ENCODE measurements around the gene FAM241B.

DNA sequence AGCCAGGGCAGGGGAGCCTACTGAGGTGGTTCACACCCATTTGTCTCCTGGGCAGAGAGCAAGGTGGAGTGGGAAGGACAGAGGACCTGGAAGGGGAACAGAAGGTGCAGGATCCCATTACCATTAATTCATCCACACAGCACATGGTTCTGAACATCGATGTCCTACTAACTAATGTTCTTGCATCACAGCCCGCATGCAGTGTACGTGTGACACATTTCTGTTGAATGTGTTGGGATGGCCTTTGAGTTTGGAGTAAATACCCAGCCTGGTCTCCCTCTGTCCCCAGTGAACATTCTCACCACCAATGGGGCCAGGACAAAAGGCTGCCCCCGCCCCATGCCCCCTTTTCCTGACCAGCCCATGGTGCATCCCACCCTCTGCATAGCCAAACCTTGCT is 46.3 kb downstream of the FAM241B start:
- no peak for TF ChIP-seq POLR2A (IDR thresholded peaks at IDR 0.05; ENCODE audit: low read depth, low read length)
- no peak for TF ChIP-seq POLR2AphosphoS5 (IDR thresholded peaks at IDR 0.05; ENCODE audit: low read depth, low read length)
